ENCODE results near the gene EGR2.
A peak's percentile ranks its signal among the peaks of the same experiment; 100 is the strongest.

Gene EGR2

GRCh38 chr10:62842983-62843382 lies 26.8 kb upstream of the EGR2 start:
- no peak for DNase-seq (ENCODE audit: low read depth in 1 of 2, low spot score in 1 of 2)
- in situ Hi-C loops (cut with HindIII; ENCODE audit: low pct_unique_long_range_greater_than_20kb, low sequenced_read_pairs): no loop called here
- TF ChIP-seq JUND (IDR thresholded peaks at IDR 0.05; ENCODE audit: low read depth): no peak

GRCh38 chr10:62839590-62839989 lies 23.4 kb upstream of the EGR2 start:
- DNase-seq (ENCODE audit: low read depth in 1 of 2, low spot score in 1 of 2): no peak
- in situ Hi-C loops (cut with HindIII; ENCODE audit: low pct_unique_long_range_greater_than_20kb, low sequenced_read_pairs): no loop called here
- no peak for TF ChIP-seq JUND (IDR thresholded peaks at IDR 0.05; ENCODE audit: low read depth)

- TF ChIP-seq JUND (IDR thresholded peaks at IDR 0.05; ENCODE audit: low read depth): no peak
- DNase-seq (ENCODE audit: low read depth in 1 of 2, low spot score in 1 of 2): no peak
- in situ Hi-C loops (cut with HindIII; ENCODE audit: low pct_unique_long_range_greater_than_20kb, low sequenced_read_pairs): no loop called here
Measured at GRCh38 chr10:62831346-62831745, 15.2 kb upstream of the EGR2 start.

- no peak for TF ChIP-seq JUND (IDR thresholded peaks at IDR 0.05; ENCODE audit: low read depth)
- in situ Hi-C loops (cut with HindIII; ENCODE audit: low pct_unique_long_range_greater_than_20kb, low sequenced_read_pairs): no loop called here
- no peak for DNase-seq (ENCODE audit: low read depth in 1 of 2, low spot score in 1 of 2)
Measured at GRCh38 chr10:62830679-62831078, 14.5 kb upstream of the EGR2 start.

- DNase-seq (ENCODE audit: low read depth in 1 of 2, low spot score in 1 of 2): no peak
- in situ Hi-C loops (cut with HindIII; ENCODE audit: low pct_unique_long_range_greater_than_20kb, low sequenced_read_pairs): no loop called here
- no peak for TF ChIP-seq JUND (IDR thresholded peaks at IDR 0.05; ENCODE audit: low read depth)
Measured at GRCh38 chr10:62829622-62830021, 13.5 kb upstream of the EGR2 start.

- DNase-seq (ENCODE audit: low read depth in 1 of 2, low spot score in 1 of 2): no peak
- TF ChIP-seq JUND (IDR thresholded peaks at IDR 0.05; ENCODE audit: low read depth): no peak
- in situ Hi-C loops (cut with HindIII; ENCODE audit: low pct_unique_long_range_greater_than_20kb, low sequenced_read_pairs): no loop called here
Measured at GRCh38 chr10:62826273-62826672, 10.1 kb upstream of the EGR2 start.

- no peak for TF ChIP-seq JUND (IDR thresholded peaks at IDR 0.05; ENCODE audit: low read depth)
- in situ Hi-C loops (cut with HindIII; ENCODE audit: low pct_unique_long_range_greater_than_20kb, low sequenced_read_pairs): no loop called here
- no peak for DNase-seq (ENCODE audit: low read depth in 1 of 2, low spot score in 1 of 2)
Measured at GRCh38 chr10:62820586-62820985, 4.4 kb upstream of the EGR2 start.

GRCh38 chr10:62819141-62819920 lies 3.2 kb upstream of the EGR2 start:
- no peak for TF ChIP-seq JUND (IDR thresholded peaks at IDR 0.05; ENCODE audit: low read depth)
- no peak for DNase-seq (ENCODE audit: low read depth in 1 of 2, low spot score in 1 of 2)
- in situ Hi-C loops (cut with HindIII; ENCODE audit: low pct_unique_long_range_greater_than_20kb, low sequenced_read_pairs): no loop called here

- in situ Hi-C loops (cut with HindIII; ENCODE audit: low pct_unique_long_range_greater_than_20kb, low sequenced_read_pairs): no loop called here
- TF ChIP-seq JUND (IDR thresholded peaks at IDR 0.05; ENCODE audit: low read depth): no peak
- DNase-seq (ENCODE audit: low read depth in 1 of 2, low spot score in 1 of 2): no peak
Measured at GRCh38 chr10:62818426-62819011, 2.4 kb upstream of the EGR2 start.

GRCh38 chr10:62817766-62818425 lies 1.7 kb upstream of the EGR2 start:
- DNase-seq (ENCODE audit: low read depth in 1 of 2, low spot score in 1 of 2): peak; percentile 85 to 96
- TF ChIP-seq JUND (IDR thresholded peaks at IDR 0.05; ENCODE audit: low read depth): no peak
- in situ Hi-C loops (cut with HindIII; ENCODE audit: low pct_unique_long_range_greater_than_20kb, low sequenced_read_pairs): no loop called here

- in situ Hi-C loops (cut with HindIII; ENCODE audit: low pct_unique_long_range_greater_than_20kb, low sequenced_read_pairs): no loop called here
- peak; percentile 27 to 64 for DNase-seq (ENCODE audit: low read depth in 1 of 2, low spot score in 1 of 2)
- no peak for TF ChIP-seq JUND (IDR thresholded peaks at IDR 0.05; ENCODE audit: low read depth)
Measured at GRCh38 chr10:62817121-62817765, 1.1 kb upstream of the EGR2 start.

- in situ Hi-C loops (cut with HindIII; ENCODE audit: low pct_unique_long_range_greater_than_20kb, low sequenced_read_pairs): no loop called here
- TF ChIP-seq JUND (IDR thresholded peaks at IDR 0.05; ENCODE audit: low read depth): no peak
Measured at GRCh38 chr10:62816076-62816330, 163 bp downstream of the EGR2 start.

More at GRCh38 chr10:62816076-62816330, 163 bp downstream of the EGR2 start:
- no peak for DNase-seq (ENCODE audit: low read depth in 1 of 2, low spot score in 1 of 2)

Data from T47D (cell line).